Right atrium auricular region (tissue), 2 donors: ENCODE data around the gene PNLDC1. TPM values are rescaled to one million over a fixed set of nuclear protein-coding genes. Genes with fewer than 3 reads are reported as not detected.
A peak's percentile ranks its signal among the peaks of the same experiment; 100 is the strongest.
"Not testable (repeated sequence)": the region's sequence is repeated elsewhere in the genome, so short reads cannot be mapped to it uniquely, and the experiment has no call there.

ENCODE experiments used
- DNase-seq: peaks from one replicate; pipeline ENCODE4 v3.0.0-alpha.2; 2019; ENCODE audit warnings: low spot score
- H3K27ac ChIP-seq, 2 donors: fragments of 200-600 bp; sonication (generic); 1 replicate in 1 of 2; 2 replicates in 1 of 2; pipeline ENCODE4 v1.5.1; 2016 to 2019
- H3K27me3 ChIP-seq, 2 donors: fragments of 200-600 bp; sonication (generic); one replicate each; pipeline versions ENCODE4 v1.5.1 to v1.6.0; 2017 to 2019
- H3K36me3 ChIP-seq: fragments of 200-600 bp; sonication (generic); one replicate; pipeline ENCODE4 v1.5.1; 2016
- H3K4me1 ChIP-seq, 2 donors: fragments of 200-600 bp; sonication (generic); one replicate each; pipeline versions ENCODE4 v1.5.1 to v1.6.0; 2017 to 2019
- H3K4me3 ChIP-seq, 2 donors: fragments of 200-600 bp; sonication (generic); 1 replicate in 1 of 2; 2 replicates in 1 of 2; pipeline ENCODE4 v1.5.1; 2017 to 2019; ENCODE audit warnings: mild to moderate bottlenecking in 1 of 2, moderate library complexity in 1 of 2
- H3K9me3 ChIP-seq, 2 donors: fragments of 200-600 bp; sonication (generic); one replicate each; pipeline ENCODE4 v1.5.1; 2019
- total RNA-seq, 2 donors: library from RNA; depleted of rRNA; stranded (reverse); fragments of >200 nt; gene quantifications; one replicate each; pipeline ENCODE4 v1.1.0, GENCODE V29; 2016
- TF ChIP-seq, protein P1 (sequence below), 2 donors: fragments of 200-600 bp; sonication (generic); IDR thresholded peaks; one replicate each; pipeline ENCODE4 v1.5.1; 2019; ENCODE audit warnings: antibody characterized with exemption in 2 of 2

Gene PNLDC1
- total RNA-seq, 2 donors from 2014 or later, result 0.33 TPM; not detected in 1

- Histone ChIP-seq H3K4me3 (peak within 1 kb of the TSS; percentile 92 to 99), H3K9me3 (no peaks in the 10 kb centered on the region), H3K27ac (peak within 1 kb of the TSS; percentile 99), H3K4me1 (peaks cover 0 to 48% of the 10 kb centered on the region in 2 donors), H3K27me3 (no peaks in the 10 kb centered on the region), H3K36me3 (peaks cover 46% of the 10 kb centered on the region)
- TF ChIP-seq, protein P1, sequence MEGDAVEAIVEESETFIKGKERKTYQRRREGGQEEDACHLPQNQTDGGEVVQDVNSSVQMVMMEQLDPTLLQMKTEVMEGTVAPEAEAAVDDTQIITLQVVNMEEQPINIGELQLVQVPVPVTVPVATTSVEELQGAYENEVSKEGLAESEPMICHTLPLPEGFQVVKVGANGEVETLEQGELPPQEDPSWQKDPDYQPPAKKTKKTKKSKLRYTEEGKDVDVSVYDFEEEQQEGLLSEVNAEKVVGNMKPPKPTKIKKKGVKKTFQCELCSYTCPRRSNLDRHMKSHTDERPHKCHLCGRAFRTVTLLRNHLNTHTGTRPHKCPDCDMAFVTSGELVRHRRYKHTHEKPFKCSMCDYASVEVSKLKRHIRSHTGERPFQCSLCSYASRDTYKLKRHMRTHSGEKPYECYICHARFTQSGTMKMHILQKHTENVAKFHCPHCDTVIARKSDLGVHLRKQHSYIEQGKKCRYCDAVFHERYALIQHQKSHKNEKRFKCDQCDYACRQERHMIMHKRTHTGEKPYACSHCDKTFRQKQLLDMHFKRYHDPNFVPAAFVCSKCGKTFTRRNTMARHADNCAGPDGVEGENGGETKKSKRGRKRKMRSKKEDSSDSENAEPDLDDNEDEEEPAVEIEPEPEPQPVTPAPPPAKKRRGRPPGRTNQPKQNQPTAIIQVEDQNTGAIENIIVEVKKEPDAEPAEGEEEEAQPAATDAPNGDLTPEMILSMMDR (IDR thresholded peaks at IDR 0.05), result no peak
- peak; percentile 100 for DNase-seq
Observed at GRCh38 chr6:159789377-159790148, 10.5 kb upstream of the PNLDC1 start, which contains the start of gene TCP1. Gene TCP1 (minus strand): TSS chr6:159789602. CDS start chr6:159789468, 134 bp downstream.

GRCh38 chr6:159790149-159790955 is 9.7 kb upstream of the PNLDC1 start, which contains the start of gene MRPL18:
Gene MRPL18 (plus strand): TSS chr6:159790467. CDS start chr6:159790588, 121 bp downstream.
- peaks cover 38% of the 10 kb centered on the region for H3K36me3 ChIP-seq
- H3K4me3 ChIP-seq, result peak within 1 kb of the TSS; percentile 92 to 99
- H3K27ac ChIP-seq, result peak within 1 kb of the TSS; percentile 99
- H3K27me3 ChIP-seq, result no peaks in the 10 kb centered on the region
- DNase-seq, result peak; percentile 98
- TF ChIP-seq, protein P1 (IDR thresholded peaks at IDR 0.05), result no peak
- H3K9me3 ChIP-seq, result no peaks in the 10 kb centered on the region
- peaks cover 0 to 48% of the 10 kb centered on the region in 2 donors for H3K4me1 ChIP-seq

GRCh38 chr6:159790956-159791598 is 9.0 kb upstream of the PNLDC1 start:
- Histone ChIP-seq H3K4me3 (peak overlapping the region; percentile 92 to 99), H3K4me1 (peaks cover 0 to 47% of the 10 kb centered on the region in 2 donors), H3K27me3 (no peaks in the 10 kb centered on the region), H3K36me3 (peaks cover 37% of the 10 kb centered on the region), H3K9me3 (no peaks in the 10 kb centered on the region), H3K27ac (peak overlapping the region; percentile 99)
- TF ChIP-seq, protein P1 (IDR thresholded peaks at IDR 0.05), result no peak
- no peak for DNase-seq

DNA sequence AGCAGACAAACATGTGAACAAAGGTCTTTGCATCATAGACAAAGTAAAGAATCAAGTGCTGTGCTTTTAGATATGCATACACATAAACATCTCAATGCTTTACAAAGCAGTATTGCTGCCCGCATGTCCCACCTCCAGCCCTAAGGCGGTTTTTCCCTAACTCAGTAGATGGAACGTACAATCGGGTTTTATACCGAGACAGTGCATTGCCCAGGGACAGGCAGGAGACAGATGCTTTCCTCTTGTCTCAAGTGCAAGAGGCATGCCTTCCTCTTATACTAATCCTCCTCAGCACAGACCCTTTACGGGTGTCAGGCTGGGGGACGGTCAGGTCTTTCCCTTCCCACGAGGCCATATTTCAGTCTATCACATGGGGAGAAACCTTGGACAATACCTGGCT is 5.1 kb upstream of the PNLDC1 start:
- H3K36me3 ChIP-seq, result peaks cover 50% of the 10 kb centered on the region
- H3K4me1 ChIP-seq, result peaks cover 0 to 22% of the 10 kb centered on the region in 2 donors

DNA sequence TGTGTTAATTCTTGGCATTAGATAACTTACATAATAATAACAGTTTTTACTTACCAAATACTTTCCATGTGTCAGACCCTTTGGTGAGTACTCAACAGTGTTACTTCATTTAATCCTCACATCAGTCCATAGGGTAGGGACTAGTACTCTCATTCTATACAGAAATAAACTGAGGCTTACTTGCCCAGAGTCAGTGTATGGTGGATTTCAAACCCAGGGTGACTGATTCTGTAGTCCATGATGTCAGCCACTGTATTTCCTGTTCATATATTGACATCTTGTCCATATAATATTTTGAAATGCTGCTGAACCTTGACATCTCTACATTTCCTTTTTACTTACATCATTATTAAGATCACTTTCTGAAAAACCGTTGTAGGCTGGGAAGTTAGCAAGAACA is 2.5 kb upstream of the PNLDC1 start:
- H3K27me3 ChIP-seq, result no peaks in the 10 kb centered on the region
- peaks cover 0 to 4% of the 10 kb centered on the region in 2 donors for H3K4me1 ChIP-seq
- H3K4me3 ChIP-seq, result no peak overlapping the region
- DNase-seq, result no peak
- H3K9me3 ChIP-seq, result no peaks in the 10 kb centered on the region
- H3K27ac ChIP-seq, result no peak overlapping the region
- H3K36me3 ChIP-seq, result peaks cover 51% of the 10 kb centered on the region
- TF ChIP-seq, protein P1 (IDR thresholded peaks at IDR 0.05), result no peak

More for the DNA sequence above, 5.1 kb upstream of the PNLDC1 start:
- H3K4me3 ChIP-seq, H3K27me3 ChIP-seq, H3K27ac ChIP-seq, H3K9me3 ChIP-seq, DNase-seq: not testable (repeated sequence)
